Activated CD4-positive, alpha-beta memory T cell treated with anti-CD3 and anti-CD28 coated beads, Interleukin-2, amount 10 ng/mL, durations not matched to agents 7 days and 5 days (primary cell): ENCODE measurements around the gene FTO. TPM values are rescaled to one million over a fixed set of nuclear protein-coding genes. Genes with fewer than 3 reads are reported as not detected.

Source experiments
- CTCF ChIA-PET: fragments of 350-600 bp; sonication (Branson Sonifier 250); formaldehyde crosslinking; loops from one replicate; lab custom pipeline; 2021; ENCODE audit warnings: antibody characterized with exemption, inconsistent platforms; lab: Charles Lee
- POLR2A ChIA-PET: fragments of 350-600 bp; sonication (Branson Sonifier 250); formaldehyde crosslinking; loops from one replicate; lab custom pipeline; 2021; ENCODE audit warnings: antibody characterized with exemption; lab: Charles Lee
- DNase-seq: peaks from one replicate; pipeline ENCODE4 v3.0.0-alpha.2; 2020
- H3K27ac Mint-ChIP-seq: one replicate; pipeline ENCODE4 v1.8.0; 2021; ENCODE audit warnings: mild to moderate bottlenecking, mixed read lengths
- H3K27me3 Mint-ChIP-seq: one replicate; pipeline ENCODE4 v1.8.0; 2021; ENCODE audit warnings: mixed read lengths
- H3K36me3 Mint-ChIP-seq: one replicate; pipeline ENCODE4 v1.8.0; 2021; ENCODE audit warnings: low read depth, mixed read lengths
- H3K4me1 Mint-ChIP-seq: one replicate; pipeline ENCODE4 v1.8.0; 2021; ENCODE audit warnings: mixed read lengths
- H3K4me3 Mint-ChIP-seq: one replicate; pipeline ENCODE4 v1.8.0; 2021; ENCODE audit warnings: mild to moderate bottlenecking, mixed read lengths
- H3K9me3 Mint-ChIP-seq: one replicate; pipeline ENCODE4 v1.8.0; 2021; ENCODE audit warnings: mixed read lengths
- total RNA-seq, 2 experiments: library from RNA; stranded (reverse); gene quantifications; one replicate each; pipeline ENCODE4 v1.2.3, GENCODE V29; 2021

The FTO gene
- total RNA-seq, 2 experiments from 2014 or later, result 48.1 to 48.5 TPM

DNA sequence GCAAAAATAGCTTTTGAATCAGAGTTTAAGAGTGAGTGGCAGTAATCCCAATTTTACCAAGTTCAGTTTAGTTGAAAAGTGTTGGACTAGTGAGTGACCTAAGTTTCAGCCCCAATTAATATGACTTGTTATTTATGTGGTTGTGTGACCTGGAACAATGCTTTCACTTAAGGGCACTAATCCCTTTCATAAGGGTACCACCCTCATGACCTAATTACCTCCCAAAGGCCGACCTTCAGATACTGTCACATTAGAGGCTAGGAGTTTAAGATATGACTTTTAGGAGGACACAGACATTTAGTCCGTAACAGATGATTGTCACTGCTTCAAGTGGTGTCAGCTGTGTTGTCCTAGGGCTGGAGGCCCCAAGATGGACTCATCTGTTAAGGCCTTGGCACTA is 392.7 kb downstream of the FTO start:
- Mint-ChIP-seq H3K4me3 (no peak overlapping the region), H3K36me3 (no peaks in the 10 kb centered on the region), H3K27me3 (no peaks in the 10 kb centered on the region), H3K9me3 (peaks cover 4% of the 10 kb centered on the region), H3K4me1 (no peaks in the 10 kb centered on the region), H3K27ac (no peak overlapping the region)
- no peak for DNase-seq
- POLR2A ChIA-PET, result no interaction called here
- CTCF ChIA-PET, result interaction anchor here (0.6 kb wide), 1 partner anchor 86 kb away, joined by 3 read pairs; no protein-coding TSS in a partner anchor

DNA sequence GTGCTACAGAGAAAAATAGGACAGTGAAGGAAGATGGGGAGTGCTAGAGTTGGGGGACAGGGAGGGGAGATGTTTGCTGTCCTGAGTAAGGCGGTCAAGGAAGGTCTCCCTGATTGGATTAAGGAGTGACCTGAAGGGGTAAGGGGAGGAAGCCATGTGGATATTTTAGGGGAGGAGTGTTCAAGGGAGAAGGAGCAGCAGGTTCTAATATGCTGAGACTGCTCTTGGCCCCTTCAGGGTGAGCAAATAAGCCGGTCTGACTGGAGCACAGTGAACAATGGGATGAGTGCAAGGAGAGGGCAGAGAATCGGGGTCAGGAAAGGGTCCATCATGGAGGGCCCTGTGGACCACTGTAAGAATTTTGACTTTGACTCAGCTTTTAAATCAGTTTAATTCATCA is 393.8 kb downstream of the FTO start:
- DNase-seq, result no peak
- Mint-ChIP-seq H3K27me3 (no peaks in the 10 kb centered on the region), H3K36me3 (no peaks in the 10 kb centered on the region), H3K4me1 (no peaks in the 10 kb centered on the region), H3K4me3 (no peak overlapping the region), H3K27ac (no peak overlapping the region), H3K9me3 (peaks cover 4% of the 10 kb centered on the region)
- POLR2A ChIA-PET, result no interaction called here
- CTCF ChIA-PET, result no interaction called here

DNA sequence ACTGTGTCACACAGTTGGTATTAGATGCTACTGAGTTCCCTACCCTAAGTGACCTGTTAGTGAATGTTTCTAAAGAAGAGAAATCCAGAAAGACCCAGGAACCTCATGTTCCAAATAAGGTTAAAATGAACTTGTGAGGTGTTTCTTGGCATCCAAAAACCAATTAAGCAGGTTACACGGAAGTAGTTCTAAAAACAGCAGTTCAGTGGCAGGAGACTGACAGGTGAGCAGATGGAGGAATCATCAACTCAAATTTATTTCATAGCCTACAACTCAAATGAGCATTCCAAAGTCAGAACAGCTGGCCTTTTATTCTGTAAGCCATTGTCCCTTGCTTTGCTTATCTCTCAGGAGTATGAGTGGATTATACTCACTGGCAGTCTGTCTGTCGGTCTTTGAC is 394.3 kb downstream of the FTO start:
- no peak for DNase-seq
- Mint-ChIP-seq H3K27ac (no peak overlapping the region), H3K27me3 (no peaks in the 10 kb centered on the region), H3K4me3 (no peak overlapping the region), H3K36me3 (no peaks in the 10 kb centered on the region), H3K4me1 (no peaks in the 10 kb centered on the region), H3K9me3 (peaks cover 4% of the 10 kb centered on the region)
- POLR2A ChIA-PET, result no interaction called here
- CTCF ChIA-PET, result no interaction called here

DNA sequence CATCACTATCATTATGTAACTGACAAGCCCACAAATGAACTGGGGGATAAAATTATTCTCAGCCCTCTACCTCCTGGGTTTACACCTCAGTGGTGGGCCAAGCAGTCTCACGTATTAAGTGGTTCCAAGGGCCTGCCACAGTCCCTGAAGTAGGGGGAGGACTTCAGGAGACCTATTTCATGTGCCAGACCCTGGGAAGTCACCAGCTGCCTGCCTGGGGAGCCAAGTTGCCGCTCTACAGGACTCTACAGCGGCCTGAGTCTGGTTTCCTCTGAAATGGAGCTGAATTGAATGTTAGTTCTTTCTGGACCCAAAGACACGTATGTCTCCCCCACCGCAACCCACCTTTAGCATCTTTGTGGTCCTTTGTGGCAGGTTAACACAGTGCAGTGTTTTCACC is 395.7 kb downstream of the FTO start:
- no peak for DNase-seq
- ChIA-PET POLR2A (no interaction called here), CTCF (no interaction called here)
- Mint-ChIP-seq H3K27ac (no peak overlapping the region), H3K9me3 (peaks cover 4% of the 10 kb centered on the region), H3K27me3 (no peaks in the 10 kb centered on the region), H3K4me3 (no peak overlapping the region), H3K4me1 (no peaks in the 10 kb centered on the region), H3K36me3 (no peaks in the 10 kb centered on the region)

DNA sequence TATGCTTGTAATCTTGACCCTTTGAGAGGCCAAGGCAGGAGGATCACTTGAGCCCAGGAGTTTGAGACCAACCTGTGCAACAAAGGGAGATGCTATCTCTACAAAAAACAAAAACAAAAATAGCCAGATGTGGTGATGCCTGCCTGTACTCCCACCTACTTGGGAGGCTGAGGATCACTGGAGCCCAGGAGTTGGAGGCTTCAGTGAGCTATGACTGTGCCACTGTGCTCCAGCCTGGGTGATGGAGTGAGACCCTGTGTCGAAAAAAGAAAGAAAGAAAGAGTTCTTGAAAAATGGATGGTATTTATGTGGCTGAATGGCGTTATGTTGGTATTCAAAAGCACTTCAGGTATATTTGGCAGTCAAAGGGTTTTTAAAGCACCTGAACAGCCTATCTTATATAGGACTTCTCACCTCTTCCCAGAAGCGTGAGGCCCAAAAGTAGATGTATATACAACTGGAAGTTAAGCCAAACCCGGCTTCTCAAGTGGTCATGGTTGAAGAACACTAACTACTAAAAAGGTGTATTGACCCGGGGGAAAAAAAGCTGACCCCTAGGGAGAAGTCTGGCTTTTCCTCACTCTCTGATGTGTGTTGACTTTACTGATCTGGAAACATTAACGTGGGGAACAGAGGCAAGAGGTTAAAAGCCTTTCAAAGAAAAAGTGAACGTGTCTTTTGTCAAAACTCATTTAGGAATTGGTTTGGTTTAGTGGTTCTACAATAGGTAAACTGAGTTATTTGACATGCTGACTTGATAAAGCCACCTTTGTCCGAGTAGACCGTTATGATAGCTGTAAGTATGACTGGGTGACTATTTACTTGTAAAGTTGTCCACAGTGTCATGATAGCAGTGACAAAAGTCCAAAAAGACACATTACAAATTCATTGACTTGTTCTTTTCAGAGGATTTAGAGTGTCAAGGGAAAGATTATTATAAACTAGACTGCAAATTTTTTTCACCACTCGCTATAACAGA is 399.2 kb downstream of the FTO start:
- H3K9me3 Mint-ChIP-seq, result no peaks in the 10 kb centered on the region
- H3K4me3 Mint-ChIP-seq, result no peak overlapping the region
- no peak for DNase-seq
- no peaks in the 10 kb centered on the region for H3K36me3 Mint-ChIP-seq
- ChIA-PET POLR2A (no interaction called here), CTCF (no interaction called here)
- no peaks in the 10 kb centered on the region for H3K4me1 Mint-ChIP-seq
- no peaks in the 10 kb centered on the region for H3K27me3 Mint-ChIP-seq
- no peak overlapping the region for H3K27ac Mint-ChIP-seq

- H3K4me3 Mint-ChIP-seq, result no peak overlapping the region
- DNase-seq, result no peak
- CTCF ChIA-PET, result no interaction called here
- no peaks in the 10 kb centered on the region for H3K9me3 Mint-ChIP-seq
- H3K27ac Mint-ChIP-seq, result no peak overlapping the region
- no peaks in the 10 kb centered on the region for H3K27me3 Mint-ChIP-seq
- no peaks in the 10 kb centered on the region for H3K36me3 Mint-ChIP-seq
- POLR2A ChIA-PET, result no interaction called here
- H3K4me1 Mint-ChIP-seq, result no peaks in the 10 kb centered on the region
Observed at GRCh38 chr16:54106057-54106456, 402.1 kb downstream of the FTO start.

DNA sequence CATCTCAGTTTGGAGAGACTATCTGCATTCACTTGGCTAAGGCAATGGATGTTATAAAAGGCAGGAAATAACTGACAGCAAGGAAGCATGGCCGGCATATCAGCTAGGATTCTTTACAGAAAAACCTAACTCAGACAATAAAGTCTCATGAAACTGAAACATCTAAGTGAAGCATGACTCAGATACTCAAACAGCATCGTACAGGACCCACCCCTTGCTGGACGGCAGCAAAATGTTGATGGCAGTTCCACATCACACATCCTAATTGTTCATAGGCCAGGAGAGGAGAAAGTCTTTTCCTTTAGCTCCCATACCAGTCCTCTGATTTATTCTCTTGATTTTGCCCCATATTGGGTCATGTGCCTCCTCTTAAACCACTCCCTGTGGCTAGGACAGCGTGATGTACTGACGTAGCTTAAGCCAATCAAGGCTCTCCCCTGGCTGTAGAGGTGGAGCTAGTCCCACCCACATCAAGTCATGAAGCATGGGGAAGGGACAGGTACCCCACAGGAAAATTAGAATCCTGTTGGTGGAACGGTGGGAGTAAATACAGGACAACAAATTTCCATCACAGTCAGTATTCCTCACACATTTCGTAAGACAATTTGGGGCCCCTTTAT is 403.7 kb downstream of the FTO start:
- DNase-seq, result no peak
- Mint-ChIP-seq H3K4me1 (no peaks in the 10 kb centered on the region), H3K27me3 (no peaks in the 10 kb centered on the region), H3K9me3 (no peaks in the 10 kb centered on the region), H3K27ac (no peak overlapping the region), H3K36me3 (peaks cover 3% of the 10 kb centered on the region), H3K4me3 (no peak overlapping the region)
- ChIA-PET POLR2A (no interaction called here), CTCF (no interaction called here)

- CTCF ChIA-PET, result no interaction called here
- Mint-ChIP-seq H3K9me3 (no peaks in the 10 kb centered on the region), H3K4me1 (no peaks in the 10 kb centered on the region), H3K4me3 (no peak overlapping the region), H3K27me3 (no peaks in the 10 kb centered on the region), H3K36me3 (peaks cover 12% of the 10 kb centered on the region), H3K27ac (no peak overlapping the region)
- POLR2A ChIA-PET, result no interaction called here
- DNase-seq, result no peak
Observed at GRCh38 chr16:54110016-54110981, 406.3 kb downstream of the FTO start.

GRCh38 chr16:54112451-54113206 is 408.7 kb downstream of the FTO start:
- Mint-ChIP-seq H3K27ac (no peak overlapping the region), H3K27me3 (no peaks in the 10 kb centered on the region), H3K4me3 (no peak overlapping the region), H3K4me1 (no peaks in the 10 kb centered on the region), H3K36me3 (peaks cover 14% of the 10 kb centered on the region), H3K9me3 (no peaks in the 10 kb centered on the region)
- DNase-seq, result no peak
- ChIA-PET POLR2A (no interaction called here), CTCF (interaction anchor here (1.5 kb wide), 1 partner anchor 16 kb away, joined by 3 read pairs; no protein-coding TSS in a partner anchor)

DNA sequence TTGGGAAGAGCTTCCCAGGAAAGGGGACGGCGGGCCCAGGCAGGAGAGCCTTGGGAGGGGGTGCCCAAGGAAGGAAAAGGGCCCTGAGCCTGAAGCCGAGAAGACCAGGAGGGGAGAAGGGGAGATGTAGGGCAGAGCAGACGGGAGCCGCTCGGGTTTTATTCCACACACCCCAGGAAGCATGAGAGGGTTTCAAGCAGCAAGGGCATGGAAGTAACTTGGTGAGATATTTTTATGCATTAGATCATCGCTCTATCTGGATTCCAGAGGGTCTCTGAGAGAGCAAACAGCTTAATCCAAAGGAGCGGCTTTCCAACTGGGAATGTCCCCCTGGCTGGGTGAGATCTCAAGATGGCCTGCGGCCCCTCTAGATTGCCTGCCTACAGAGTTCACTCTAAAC is 411.6 kb downstream of the FTO start:
- Mint-ChIP-seq H3K36me3 (peaks cover 14% of the 10 kb centered on the region), H3K27ac (no peak overlapping the region), H3K4me1 (no peaks in the 10 kb centered on the region), H3K9me3 (no peaks in the 10 kb centered on the region), H3K27me3 (no peaks in the 10 kb centered on the region), H3K4me3 (no peak overlapping the region)
- ChIA-PET CTCF (no interaction called here), POLR2A (no interaction called here)
- no peak for DNase-seq

GRCh38 chr16:54116124-54116655 is 412.2 kb downstream of the FTO start:
- Mint-ChIP-seq H3K9me3 (no peaks in the 10 kb centered on the region), H3K4me1 (no peaks in the 10 kb centered on the region), H3K27ac (no peak overlapping the region), H3K4me3 (no peak overlapping the region), H3K36me3 (peaks cover 14% of the 10 kb centered on the region), H3K27me3 (no peaks in the 10 kb centered on the region)
- CTCF ChIA-PET, result no interaction called here
- DNase-seq, result no peak
- POLR2A ChIA-PET, result no interaction called here

DNA sequence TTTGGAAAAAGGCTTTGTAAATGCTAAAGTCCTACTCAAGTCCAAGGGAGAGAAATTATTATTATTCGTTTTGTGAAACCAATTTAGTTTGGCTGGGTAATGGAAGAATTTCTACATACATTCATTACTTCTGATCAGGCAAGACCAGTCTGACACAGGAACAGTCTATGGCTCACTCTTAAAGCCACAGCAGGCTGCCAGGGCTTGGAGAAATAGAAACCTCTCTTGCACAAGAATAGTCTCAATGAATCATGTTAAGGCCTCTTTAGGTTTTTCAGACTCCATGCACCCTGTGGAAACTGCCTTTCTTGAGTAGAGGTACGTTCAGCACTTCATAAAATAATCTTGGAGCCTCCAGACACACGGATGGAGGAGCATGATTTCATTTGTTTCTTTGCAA is 414.9 kb downstream of the FTO start:
- DNase-seq, result no peak
- Mint-ChIP-seq H3K9me3 (no peaks in the 10 kb centered on the region), H3K27ac (no peak overlapping the region), H3K4me1 (no peaks in the 10 kb centered on the region), H3K36me3 (peaks cover 6% of the 10 kb centered on the region), H3K27me3 (no peaks in the 10 kb centered on the region), H3K4me3 (no peak overlapping the region)
- ChIA-PET CTCF (no interaction called here), POLR2A (no interaction called here)
